Stimulated activated CD8-positive, alpha-beta memory T cell treated with anti-CD3 and anti-CD28 coated beads, Interleukin-15, amount 100 ng/mL, for 4 hours (primary cell): ENCODE data around the gene PNLIP.

Experiments used
- DNase-seq, 2 donors: peaks; one replicate each; pipeline ENCODE4 v3.0.0-alpha.2; 2020; ENCODE audit warnings: low read depth in 2 of 2

The PNLIP gene

GRCh38 chr10:116545756-116546155 is at the start of gene PNLIP:
TSS of gene PNLIP (plus strand) at chr10:116545931. CDS start at chr10:116546093, 162 bp downstream.
- DNase-seq: no peak

- no peak for DNase-seq
Measured at GRCh38 chr10:116504786-116505185, 40.9 kb upstream of the PNLIP start.

- DNase-seq: no peak
Measured at GRCh38 chr10:116510565-116510964, 35.2 kb upstream of the PNLIP start.

DNA sequence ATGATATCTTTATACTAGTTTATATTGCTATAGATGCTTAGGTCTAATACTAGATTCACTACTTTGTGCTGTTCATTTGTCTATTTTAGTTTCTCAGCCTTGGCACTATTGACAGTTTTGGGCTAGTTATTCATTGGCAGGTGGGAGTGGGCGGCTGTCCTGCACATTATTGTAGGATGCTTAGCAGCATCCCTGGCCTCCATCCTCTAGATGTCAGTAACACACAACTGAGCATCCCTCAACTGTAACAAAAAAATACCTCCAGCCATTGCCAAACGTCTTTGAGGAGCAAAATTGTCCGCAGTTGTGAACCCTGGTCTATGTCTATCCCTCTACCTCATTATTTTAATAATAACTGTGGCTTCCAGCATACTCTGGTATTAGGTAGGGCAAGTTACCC is 34.4 kb upstream of the PNLIP start:
- no peak for DNase-seq

DNA sequence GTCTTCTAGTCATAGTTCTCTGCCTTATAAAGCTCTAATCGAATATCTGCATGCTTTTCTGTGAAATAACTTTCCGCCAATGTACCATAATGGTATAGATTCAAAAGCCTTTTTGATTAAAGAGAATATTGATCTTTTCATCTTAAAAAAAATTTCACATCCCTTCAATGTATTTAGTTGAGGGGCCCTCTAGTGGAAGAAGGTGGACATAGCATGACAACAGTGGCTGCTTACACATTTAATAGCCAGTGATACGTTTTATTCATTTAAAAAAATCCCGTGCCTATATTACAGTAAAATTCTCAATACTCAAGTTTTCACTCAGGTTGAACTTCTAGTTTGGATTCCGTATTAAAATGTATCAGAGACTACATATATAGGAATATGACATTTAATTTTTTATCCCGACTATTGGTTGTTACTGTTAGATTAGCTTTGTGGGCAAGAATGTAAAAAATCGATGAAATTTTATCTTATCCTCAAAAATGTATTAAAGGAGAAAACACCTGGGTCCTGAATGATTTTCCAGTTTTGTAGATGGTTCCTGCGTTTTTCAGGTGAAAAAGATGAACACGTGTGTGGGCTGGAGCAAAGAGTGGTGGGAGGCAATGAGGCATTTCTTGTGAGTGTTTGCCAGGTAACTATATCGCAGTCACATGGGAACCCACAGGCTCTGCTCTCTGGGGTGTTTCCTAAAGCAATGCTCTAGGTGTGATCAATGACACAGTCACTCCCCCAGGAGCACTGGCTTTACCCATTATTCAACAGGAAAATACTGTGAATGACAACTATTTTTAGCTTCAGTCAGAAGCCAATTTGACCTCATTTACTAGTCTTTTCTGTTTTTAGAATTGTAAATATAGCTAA is 24.1 kb upstream of the PNLIP start:
- no peak for DNase-seq

GRCh38 chr10:116522803-116523381 is 22.8 kb upstream of the PNLIP start:
- no peak for DNase-seq

- DNase-seq: no peak
Measured at GRCh38 chr10:116524736-116525135, 21.0 kb upstream of the PNLIP start.

GRCh38 chr10:116526219-116526618 is 19.5 kb upstream of the PNLIP start:
- DNase-seq: no peak

DNA sequence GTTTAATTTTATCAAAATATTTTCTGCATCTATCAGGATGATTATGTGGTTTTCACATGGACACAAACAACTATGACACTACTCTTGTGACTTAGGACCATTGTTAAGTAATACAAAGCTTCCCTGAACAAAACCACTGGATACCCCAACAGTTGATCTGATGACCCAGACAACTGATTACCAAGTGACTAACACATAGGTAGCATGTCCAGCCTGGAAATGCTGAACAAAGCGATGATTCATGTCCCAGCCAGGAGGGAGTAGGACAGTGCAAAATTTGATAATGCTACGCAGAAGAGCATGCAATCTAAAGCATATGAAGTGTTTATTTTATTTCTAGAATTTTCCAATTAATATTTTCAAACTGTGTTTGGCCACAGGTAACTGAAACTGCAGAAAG is 8.9 kb upstream of the PNLIP start:
- no peak for DNase-seq

DNA sequence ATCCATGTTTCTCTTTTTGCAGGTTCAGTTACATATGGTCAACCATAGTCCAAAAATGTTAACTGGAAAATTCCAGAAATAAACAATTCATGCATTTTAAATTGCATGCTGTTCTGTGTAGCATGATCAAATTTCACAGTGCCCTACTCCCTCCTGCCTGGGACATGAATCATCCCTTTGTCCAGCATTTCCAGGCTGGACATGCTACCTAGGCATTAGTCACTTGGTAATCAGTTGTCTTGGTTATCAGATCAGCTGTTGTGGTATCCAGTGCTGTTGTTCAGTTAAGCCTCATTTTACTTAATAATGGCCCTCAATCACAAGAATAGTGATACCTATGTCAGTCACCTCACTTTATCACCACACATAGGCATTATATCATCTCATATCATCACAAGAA is 7.3 kb upstream of the PNLIP start:
- no peak for DNase-seq

DNA sequence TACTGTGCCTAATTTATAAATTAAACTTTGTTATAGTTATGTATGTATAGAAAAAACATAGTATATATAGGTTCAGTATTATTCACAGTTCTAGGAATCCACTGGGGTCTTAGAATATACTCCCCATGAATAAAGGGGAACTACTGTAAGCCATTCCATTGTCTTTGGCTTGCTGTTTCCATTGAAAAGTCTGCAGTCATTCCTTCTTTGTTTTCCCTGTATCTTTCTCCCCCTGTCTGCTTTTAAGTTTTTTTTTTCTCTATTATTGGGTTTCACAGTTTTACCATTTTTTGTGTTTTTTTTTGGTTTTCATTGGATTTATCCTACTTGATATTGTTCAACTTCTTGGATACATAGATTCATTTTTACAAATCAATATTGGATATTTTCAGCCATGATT is 6.7 kb upstream of the PNLIP start:
- no peak for DNase-seq

DNA sequence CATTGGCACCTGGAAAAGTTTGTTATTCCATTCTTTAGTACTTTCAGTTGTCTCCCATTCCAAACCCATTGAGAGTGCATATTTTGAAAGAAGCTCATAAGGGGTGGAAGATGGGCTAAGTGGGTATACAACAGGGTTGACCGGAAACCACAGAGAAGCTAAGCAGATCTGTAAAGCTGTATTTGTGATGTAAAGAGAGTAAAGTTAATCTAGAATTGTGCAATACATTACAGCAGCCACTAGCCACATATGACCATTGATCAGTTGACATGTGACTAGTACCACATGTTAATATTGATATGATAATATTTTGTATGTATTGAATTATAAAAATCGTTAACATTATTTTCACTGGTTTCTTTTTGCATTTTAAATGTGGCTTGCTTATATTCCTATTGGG is 4.9 kb upstream of the PNLIP start:
- no peak for DNase-seq

DNA sequence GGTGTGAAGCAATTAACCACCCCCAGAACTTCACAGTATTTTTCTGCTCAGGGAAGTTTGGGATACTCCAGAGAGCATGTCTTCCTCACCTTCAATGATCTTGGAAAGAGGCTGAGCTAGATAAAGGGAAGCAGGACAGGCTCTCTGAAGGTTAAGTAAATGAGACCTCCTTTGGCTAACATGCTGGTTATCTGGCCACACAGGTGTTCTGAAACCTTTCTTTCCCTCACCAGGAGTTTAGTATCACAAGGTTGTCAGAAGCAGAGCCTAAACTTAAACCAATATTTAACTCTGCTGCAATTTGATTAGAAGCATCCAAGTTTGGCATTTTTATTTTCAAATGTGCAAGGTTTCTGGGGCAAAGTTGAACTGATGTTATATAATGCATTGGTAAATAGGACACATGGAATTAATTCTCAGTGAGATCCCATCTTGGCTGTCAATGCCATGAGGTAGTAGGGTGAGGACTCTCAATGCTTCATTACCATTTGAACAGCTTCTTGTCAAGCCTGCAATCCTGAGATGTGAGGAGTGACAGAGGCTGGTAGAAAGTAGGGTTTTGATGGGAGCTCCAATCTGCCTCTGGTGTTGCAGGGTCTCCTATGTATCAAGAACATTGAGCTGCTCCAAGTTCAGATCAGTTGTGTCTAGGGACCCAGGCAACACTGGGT is 3.6 kb upstream of the PNLIP start:
- DNase-seq: no peak

DNA sequence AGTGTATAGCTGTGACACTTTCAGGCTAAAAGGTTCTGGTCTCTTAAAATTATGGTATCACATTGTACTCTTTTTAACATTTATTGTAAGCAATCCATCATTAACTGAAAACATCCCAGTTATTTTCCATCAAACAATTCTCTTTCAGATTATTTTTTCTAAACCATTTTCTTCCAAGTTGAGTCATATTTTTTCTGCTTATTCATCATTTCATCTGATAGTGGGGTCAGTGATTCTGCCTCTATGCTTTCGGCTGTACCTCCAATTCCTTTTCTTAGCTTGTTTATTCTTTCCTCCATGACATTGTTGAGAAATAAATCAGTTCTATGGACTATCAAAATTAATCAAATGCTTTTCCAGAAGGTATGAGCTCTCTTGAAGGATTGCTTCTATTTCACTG is 609 bp upstream of the PNLIP start:
- no peak for DNase-seq

DNA sequence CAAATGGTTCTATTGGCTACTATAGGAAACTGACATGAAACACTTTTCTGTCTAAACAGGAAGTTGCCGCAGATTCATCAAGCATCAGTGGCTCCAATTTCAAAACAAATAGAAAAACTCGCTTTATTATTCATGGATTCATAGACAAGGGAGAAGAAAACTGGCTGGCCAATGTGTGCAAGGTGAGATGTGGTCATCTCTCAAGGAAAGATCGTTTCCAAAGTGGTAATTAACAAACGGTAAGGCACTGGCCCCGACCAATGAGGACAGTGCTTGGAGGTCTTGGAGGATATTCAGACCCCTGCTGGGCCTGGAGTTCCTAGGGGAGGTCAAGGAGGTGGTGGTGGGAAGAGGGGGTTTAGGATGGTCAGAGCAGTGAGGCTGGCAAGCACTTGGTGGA is 2.6 kb downstream of the PNLIP start:
- no peak for DNase-seq

DNA sequence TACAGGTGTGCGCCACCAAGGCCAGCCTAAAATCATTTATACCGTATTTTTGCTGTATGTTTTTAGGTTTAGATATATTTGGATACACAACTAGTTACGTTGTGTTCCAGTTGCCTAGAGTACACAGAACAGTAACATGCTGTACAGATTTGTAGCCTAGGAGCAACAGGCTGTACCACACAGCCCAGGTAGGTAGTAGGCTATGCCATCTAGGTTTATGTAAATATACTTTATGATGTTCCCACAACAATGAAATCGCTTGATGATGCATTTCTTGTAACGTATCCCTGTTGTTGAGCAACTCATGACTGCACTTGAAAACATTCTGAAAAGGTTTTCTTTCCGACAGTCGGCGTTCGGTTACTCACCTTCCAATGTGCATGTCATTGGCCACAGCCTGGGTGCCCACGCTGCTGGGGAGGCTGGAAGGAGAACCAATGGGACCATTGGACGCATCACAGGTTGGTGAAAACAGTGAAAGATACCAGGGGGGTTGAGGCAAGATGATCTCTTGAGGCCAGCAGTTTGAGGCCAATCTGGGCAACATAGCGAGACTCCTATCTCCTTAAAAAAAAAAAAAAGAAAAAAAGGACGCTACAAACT is 7.7 kb downstream of the PNLIP start:
- DNase-seq: no peak

GRCh38 chr10:116554628-116555027 is 8.9 kb downstream of the PNLIP start:
- DNase-seq: no peak

- no peak for DNase-seq
Measured at GRCh38 chr10:116555880-116556279, 10.1 kb downstream of the PNLIP start.

GRCh38 chr10:116557305-116557880 is 11.7 kb downstream of the PNLIP start:
- DNase-seq: no peak

DNA sequence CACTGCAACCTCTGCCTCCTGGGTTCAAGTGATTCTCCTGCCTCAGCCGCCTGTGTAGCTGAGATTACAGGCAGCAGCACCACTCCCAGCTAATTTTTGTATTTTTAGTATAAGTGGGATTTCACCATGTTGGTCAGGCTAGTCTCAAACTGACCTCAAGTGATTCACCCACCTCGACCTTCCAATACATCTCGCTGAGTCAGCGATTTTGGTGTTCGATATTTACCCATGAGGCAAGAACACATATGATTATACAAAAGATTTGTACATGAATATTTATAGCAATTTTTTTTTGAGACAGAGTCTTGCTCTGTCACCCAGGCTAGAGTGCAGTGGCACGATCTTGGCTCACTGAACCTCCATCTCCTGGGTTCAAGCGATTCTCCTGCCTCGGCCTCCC is 19.8 kb downstream of the PNLIP start:
- no peak for DNase-seq

DNA sequence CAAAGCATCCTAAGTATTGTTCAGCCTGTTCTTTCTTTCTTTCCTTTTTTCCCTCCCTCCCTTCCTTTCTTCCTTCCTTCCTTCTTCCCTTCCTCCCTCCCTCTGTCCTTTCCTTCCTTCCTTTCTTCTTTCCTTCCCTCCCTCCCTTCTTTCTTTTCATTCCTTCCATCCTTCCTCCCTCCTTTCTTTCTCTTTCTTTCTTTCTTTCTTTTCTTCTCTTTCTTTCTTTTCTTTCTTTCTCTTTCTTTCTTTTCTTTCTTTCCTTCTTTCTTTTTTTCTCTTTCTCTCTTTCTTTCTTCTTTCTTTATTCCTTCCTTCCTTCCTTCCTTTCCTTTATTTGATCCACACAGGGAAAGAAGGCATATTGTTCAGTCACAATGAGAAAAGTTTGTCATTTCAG is 21.2 kb downstream of the PNLIP start:
- DNase-seq: no peak

DNA sequence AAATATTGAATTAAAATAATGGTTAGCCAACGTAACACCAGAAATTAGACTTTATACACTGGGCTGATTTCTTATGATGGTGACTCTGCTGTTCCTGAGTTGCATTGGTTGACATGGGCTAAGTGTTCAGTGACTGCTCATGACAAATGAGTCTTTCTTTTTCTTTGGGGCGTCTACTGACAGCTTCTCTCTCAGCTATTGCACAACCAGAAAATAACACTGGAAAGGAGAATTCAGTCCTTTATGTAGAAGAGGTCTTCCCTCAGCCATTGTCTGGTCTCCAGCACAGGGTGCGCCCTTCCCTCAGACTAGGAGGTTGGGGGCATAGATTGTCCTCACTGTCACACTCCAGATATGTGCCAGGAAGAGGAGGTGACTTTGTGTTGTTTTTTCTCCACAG is 21.6 kb downstream of the PNLIP start:
- no peak for DNase-seq
